PFSK-1 (cell line): ENCODE results near the gene MYO5C.

Experiments
- FOXP2 ChIP-seq: optimal IDR thresholded peaks from 2 replicates; pipeline ENCODE3; 2011; ENCODE audit warnings: borderline replicate concordance, control low read depth, inconsistent platforms; ENCODE audit not compliant: insufficient read depth; ENCODE audit errors: extremely low read length, extremely low read depth
- POLR2AphosphoS5 ChIP-seq: IDR thresholded peaks from 2 replicates; pipeline ENCODE4 v1.6.1; 2012; ENCODE audit warnings: low read depth, mild to moderate bottlenecking, control low read depth, low read length, moderate library complexity
- SIN3A ChIP-seq: IDR thresholded peaks from 2 replicates; pipeline ENCODE4 v1.6.1; 2012; ENCODE audit warnings: mild to moderate bottlenecking, low read length, moderate library complexity, borderline replicate concordance; ENCODE audit not compliant: insufficient read depth
- TAF1 ChIP-seq: IDR thresholded peaks from 2 replicates; pipeline ENCODE4 v1.6.1; 2012; ENCODE audit warnings: low read length, control low read depth, borderline replicate concordance; ENCODE audit not compliant: insufficient read depth
- TF ChIP-seq, protein P1 (sequence below), 2 experiments: IDR thresholded peaks; 2 replicates each; pipeline versions ENCODE4 v1.6.1 to v1.8.0; 2011 to 2012; ENCODE audit warnings: low read depth in 2 of 2, low read length in 2 of 2, control low read depth in 1 of 2, inconsistent platforms in 1 of 2, mild to moderate bottlenecking in 1 of 2, moderate library complexity in 1 of 2; ENCODE audit not compliant: insufficient read depth in 1 of 2

MYO5C gene

DNA sequence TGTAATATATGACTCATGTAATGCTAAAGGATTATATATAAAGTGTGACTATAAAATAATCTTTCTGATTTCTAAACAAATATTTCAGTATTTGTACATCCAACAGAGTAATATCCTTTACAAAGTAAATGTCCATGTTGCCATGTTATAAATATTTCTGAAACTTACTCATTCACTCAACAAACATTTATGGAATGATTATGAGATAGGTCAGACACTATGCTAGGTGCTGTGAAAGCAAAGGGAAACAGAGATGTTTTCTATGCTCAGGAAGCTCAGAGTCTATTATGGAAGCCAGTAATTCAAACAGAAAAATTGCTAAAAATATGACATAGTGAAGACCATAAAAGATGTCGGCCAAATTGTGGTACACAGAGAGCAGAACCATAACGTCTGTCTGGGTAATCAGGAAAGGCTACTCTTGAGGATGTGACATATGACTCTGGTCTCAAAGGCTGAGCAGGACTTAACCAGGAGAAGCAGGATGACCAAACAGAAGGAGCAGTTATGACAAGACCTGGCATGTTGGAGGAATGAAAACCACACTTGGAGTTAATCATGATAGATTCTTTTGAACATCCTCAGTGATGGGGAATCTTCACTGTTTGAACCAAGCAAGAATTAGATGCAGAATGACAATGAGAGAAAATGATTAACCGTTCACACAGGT, 39.0 kb upstream of the MYO5C start:
- TF ChIP-seq, protein P1, sequence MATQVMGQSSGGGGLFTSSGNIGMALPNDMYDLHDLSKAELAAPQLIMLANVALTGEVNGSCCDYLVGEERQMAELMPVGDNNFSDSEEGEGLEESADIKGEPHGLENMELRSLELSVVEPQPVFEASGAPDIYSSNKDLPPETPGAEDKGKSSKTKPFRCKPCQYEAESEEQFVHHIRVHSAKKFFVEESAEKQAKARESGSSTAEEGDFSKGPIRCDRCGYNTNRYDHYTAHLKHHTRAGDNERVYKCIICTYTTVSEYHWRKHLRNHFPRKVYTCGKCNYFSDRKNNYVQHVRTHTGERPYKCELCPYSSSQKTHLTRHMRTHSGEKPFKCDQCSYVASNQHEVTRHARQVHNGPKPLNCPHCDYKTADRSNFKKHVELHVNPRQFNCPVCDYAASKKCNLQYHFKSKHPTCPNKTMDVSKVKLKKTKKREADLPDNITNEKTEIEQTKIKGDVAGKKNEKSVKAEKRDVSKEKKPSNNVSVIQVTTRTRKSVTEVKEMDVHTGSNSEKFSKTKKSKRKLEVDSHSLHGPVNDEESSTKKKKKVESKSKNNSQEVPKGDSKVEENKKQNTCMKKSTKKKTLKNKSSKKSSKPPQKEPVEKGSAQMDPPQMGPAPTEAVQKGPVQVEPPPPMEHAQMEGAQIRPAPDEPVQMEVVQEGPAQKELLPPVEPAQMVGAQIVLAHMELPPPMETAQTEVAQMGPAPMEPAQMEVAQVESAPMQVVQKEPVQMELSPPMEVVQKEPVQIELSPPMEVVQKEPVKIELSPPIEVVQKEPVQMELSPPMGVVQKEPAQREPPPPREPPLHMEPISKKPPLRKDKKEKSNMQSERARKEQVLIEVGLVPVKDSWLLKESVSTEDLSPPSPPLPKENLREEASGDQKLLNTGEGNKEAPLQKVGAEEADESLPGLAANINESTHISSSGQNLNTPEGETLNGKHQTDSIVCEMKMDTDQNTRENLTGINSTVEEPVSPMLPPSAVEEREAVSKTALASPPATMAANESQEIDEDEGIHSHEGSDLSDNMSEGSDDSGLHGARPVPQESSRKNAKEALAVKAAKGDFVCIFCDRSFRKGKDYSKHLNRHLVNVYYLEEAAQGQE (IDR thresholded peaks at IDR 0.05; ENCODE audit: insufficient read depth in 1 of 2, low read depth in 2 of 2, low read length in 2 of 2): no peak
- TF ChIP-seq TAF1: no peak

DNA sequence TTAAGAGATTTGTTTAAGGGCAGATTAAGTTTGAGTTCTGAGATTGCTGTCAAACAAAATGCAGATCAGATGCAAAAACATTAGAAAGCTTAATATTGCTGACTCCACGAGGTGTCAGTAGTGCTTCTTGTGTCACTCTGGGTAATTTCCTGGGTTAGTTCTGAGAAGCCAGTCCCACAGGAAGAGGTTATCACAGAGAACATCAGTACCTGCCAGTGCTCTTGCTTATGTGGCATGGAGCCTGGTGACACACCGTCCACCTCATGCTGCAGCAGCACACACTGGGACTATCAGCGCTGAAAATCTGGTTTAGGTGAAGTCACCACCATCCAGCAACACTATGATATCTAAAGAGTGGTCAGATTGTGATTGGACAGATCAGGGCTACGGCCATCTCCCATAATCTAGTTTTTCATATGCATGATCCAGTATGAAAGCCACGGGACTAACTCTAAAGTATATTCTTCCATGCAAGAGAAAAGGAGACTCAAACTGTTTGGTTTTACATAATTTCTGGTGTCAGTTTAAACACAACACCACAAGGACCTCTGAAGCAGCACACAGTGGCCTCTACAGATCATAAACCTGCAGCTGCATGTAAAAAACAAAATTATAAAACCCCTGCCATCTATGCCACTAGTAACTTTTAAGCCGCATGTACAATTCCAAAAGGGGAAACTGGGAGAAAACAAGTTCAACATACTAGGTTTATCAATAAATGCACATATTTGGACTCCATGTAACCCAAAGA, 36.1 kb upstream of the MYO5C start:
- TF ChIP-seq TAF1: no peak
- TF ChIP-seq FOXP2: no peak
- TF ChIP-seq, protein P1 (IDR thresholded peaks at IDR 0.05; ENCODE audit: insufficient read depth in 1 of 2, low read depth in 2 of 2, low read length in 2 of 2): no peak
- TF ChIP-seq POLR2AphosphoS5: no peak
- no peak for TF ChIP-seq SIN3A

DNA sequence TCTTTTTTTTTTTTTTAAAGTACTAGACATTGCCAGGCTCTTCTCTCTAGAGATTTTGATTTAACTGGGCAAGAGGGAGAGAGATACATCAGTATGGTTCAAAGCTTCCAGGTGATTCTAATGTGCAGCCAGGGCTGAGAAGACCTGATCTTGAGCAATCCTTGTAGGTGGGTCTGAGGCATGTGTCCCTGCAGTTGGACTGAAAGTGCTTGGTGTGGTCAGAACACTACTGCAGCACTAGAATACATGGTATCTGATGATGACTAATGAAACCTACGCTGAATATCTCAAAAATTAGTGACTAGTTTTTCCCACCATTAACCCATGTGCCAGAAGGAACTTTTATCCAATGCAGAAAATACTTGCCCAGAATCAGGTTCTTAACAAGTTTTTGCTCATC, 34.4 kb upstream of the MYO5C start:
- TF ChIP-seq FOXP2 (no peak), SIN3A (no peak), TAF1 (no peak), POLR2AphosphoS5 (no peak)
- TF ChIP-seq, protein P1 (IDR thresholded peaks at IDR 0.05; ENCODE audit: insufficient read depth in 1 of 2, low read depth in 2 of 2, low read length in 2 of 2): no peak

DNA sequence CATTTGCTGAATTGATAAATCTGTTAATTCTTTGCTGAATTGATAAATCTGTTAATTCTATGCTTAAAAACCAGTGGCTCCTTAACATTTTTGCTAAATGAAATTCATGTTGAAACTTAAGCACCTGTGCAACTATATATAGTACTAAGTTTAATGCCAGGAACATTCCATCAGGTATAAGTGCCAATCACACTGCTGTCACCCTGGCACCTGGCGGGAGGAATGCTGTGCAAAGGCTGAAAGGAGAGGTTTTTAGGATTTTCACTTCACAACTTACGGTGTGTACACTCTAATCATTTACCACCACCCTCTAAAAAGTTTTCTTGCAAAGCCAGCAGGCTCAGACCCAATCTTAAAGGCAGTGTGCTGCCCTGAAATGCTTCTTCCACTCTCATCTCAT, 33.5 kb upstream of the MYO5C start:
- TF ChIP-seq POLR2AphosphoS5: no peak
- TF ChIP-seq, protein P1 (IDR thresholded peaks at IDR 0.05; ENCODE audit: insufficient read depth in 1 of 2, low read depth in 2 of 2, low read length in 2 of 2): no peak
- TF ChIP-seq SIN3A: no peak
- no peak for TF ChIP-seq FOXP2
- no peak for TF ChIP-seq TAF1
